Progenitor cell of endocrine pancreas (in vitro differentiated cells): ENCODE measurements around the gene ABCB6. TPM values are rescaled to one million over a fixed set of nuclear protein-coding genes. Genes with fewer than 3 reads are reported as not detected.

Experiments
- DNase-seq: peaks from one replicate; pipeline ENCODE4 v3.0.0; 2021; ENCODE audit warnings: low spot score; ENCODE audit not compliant: unreplicated experiment
- H3K27ac Mint-ChIP-seq: 2 replicates; pipeline ENCODE4 v1.8.0; 2021; ENCODE audit warnings: mild to moderate bottlenecking, moderate library complexity, mixed read lengths
- H3K27me3 Mint-ChIP-seq: 2 replicates; pipeline ENCODE4 v1.8.0; 2021; ENCODE audit warnings: mixed read lengths
- H3K36me3 Mint-ChIP-seq: 2 replicates; pipeline ENCODE4 v1.8.0; 2022; ENCODE audit warnings: mixed read lengths; ENCODE audit not compliant: insufficient read depth
- H3K4me1 Mint-ChIP-seq: 2 replicates; pipeline ENCODE4 v1.8.0; 2021; ENCODE audit warnings: low read depth, mixed read lengths
- H3K4me3 Mint-ChIP-seq: 2 replicates; pipeline ENCODE4 v1.8.0; 2021; ENCODE audit warnings: low read depth, mild to moderate bottlenecking, moderate library complexity, mixed read lengths
- H3K9me3 Mint-ChIP-seq: 2 replicates; pipeline ENCODE4 v1.8.0; 2021; ENCODE audit warnings: low read depth, mixed read lengths
- total RNA-seq: library from RNA; stranded (reverse); gene quantifications from 2 replicates; pipeline ENCODE4 v1.2.1, GENCODE V29; 2021
- TF ChIP-seq, protein P1 (sequence below): fragments of 200-600 bp; sonication (generic); IDR thresholded peaks from one replicate; pipeline ENCODE4 v1.5.0; 2021; ENCODE audit warnings: antibody characterized with exemption, mild to moderate bottlenecking; ENCODE audit not compliant: unreplicated experiment

The ABCB6 gene
- total RNA-seq, 1 donor from 2014 or later: 26.7 TPM

DNA sequence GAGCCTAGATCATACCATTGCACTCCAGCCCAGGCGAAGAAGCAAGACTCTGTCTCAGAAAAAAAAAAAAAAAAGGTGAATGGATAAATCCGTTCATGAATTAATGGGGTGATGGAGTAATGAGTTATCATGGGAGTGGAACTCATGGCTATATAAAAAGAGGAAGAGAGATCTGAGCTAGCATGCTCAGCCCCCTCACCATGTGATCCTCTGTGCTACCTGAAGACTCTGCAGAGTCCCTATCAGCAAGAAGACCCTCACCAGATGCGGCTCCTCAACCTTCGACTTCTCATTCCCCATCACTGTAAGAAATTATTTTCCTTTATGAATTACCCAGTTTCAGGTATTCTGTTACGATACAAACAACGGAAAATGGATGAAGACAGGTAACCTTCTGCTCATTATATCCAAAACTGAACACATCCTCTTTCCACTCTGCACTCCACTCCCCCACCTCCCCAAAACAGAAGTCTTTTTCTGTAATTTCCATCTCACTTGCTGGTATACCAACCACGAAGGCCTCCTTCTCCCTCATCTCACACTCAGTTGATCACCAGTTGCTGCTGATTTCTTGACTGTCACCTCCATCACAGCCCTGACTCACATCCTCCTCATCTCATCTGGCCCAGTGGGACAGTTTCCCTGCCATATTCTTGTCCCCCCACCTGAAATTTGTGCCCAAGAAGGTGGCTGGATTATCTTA, 31.9 kb downstream of the ABCB6 start:
- no peak for DNase-seq
- Mint-ChIP-seq H3K4me3 (no peak overlapping the region), H3K36me3 (peaks cover 6% of the 10 kb centered on the region), H3K9me3 (no peaks in the 10 kb centered on the region), H3K4me1 (no peaks in the 10 kb centered on the region), H3K27me3 (no peaks in the 10 kb centered on the region), H3K27ac (no peak overlapping the region)
- TF ChIP-seq, protein P1, sequence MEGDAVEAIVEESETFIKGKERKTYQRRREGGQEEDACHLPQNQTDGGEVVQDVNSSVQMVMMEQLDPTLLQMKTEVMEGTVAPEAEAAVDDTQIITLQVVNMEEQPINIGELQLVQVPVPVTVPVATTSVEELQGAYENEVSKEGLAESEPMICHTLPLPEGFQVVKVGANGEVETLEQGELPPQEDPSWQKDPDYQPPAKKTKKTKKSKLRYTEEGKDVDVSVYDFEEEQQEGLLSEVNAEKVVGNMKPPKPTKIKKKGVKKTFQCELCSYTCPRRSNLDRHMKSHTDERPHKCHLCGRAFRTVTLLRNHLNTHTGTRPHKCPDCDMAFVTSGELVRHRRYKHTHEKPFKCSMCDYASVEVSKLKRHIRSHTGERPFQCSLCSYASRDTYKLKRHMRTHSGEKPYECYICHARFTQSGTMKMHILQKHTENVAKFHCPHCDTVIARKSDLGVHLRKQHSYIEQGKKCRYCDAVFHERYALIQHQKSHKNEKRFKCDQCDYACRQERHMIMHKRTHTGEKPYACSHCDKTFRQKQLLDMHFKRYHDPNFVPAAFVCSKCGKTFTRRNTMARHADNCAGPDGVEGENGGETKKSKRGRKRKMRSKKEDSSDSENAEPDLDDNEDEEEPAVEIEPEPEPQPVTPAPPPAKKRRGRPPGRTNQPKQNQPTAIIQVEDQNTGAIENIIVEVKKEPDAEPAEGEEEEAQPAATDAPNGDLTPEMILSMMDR: no peak

GRCh38 chr2:219184121-219184520, 34.6 kb downstream of the ABCB6 start:
- peaks cover 10% of the 10 kb centered on the region for H3K36me3 Mint-ChIP-seq
- TF ChIP-seq, protein P1: no peak
- DNase-seq: no peak
- no peak overlapping the region for H3K27ac Mint-ChIP-seq
- no peak overlapping the region for H3K4me3 Mint-ChIP-seq
- no peaks in the 10 kb centered on the region for H3K27me3 Mint-ChIP-seq
- H3K4me1 Mint-ChIP-seq: peaks cover 3% of the 10 kb centered on the region
- no peaks in the 10 kb centered on the region for H3K9me3 Mint-ChIP-seq

DNA sequence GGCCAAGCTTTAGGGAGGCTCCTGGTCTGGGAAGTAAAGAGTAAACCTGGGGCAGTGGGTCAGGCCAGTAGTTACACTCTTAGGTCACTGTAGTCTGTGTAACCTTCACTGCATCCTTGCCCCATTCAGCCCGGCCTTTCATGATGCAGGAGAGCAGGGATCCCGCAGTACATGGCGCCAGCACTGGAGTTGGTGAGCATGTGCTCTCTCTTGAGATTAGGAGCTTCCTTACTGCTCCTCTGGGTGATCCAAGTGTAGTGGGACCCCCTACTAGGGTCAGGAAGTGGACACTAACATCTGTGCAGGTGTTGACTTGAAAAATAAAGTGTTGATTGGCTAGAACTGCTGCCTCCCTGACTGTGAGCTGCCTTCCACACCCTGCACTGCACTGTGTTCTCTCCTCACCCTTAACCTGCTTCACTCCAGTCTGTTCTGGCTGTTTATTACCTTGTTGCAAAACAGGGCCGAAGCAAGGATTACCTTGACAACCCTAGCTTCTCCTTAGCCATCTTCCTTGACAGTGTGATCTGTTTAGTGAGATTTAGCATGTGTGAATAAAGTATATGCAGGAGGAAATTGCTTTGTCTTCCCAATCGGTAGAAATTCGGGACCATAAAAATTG, 35.5 kb downstream of the ABCB6 start:
- no peaks in the 10 kb centered on the region for H3K9me3 Mint-ChIP-seq
- H3K27me3 Mint-ChIP-seq: no peaks in the 10 kb centered on the region
- H3K36me3 Mint-ChIP-seq: peaks cover 10% of the 10 kb centered on the region
- DNase-seq: no peak
- H3K4me3 Mint-ChIP-seq: no peak overlapping the region
- H3K4me1 Mint-ChIP-seq: peaks cover 7% of the 10 kb centered on the region
- no peak overlapping the region for H3K27ac Mint-ChIP-seq
- TF ChIP-seq, protein P1: no peak

GRCh38 chr2:219182331-219183150, 36.2 kb downstream of the ABCB6 start:
- DNase-seq: no peak
- Mint-ChIP-seq H3K27ac (no peak overlapping the region), H3K27me3 (no peaks in the 10 kb centered on the region), H3K36me3 (peaks cover 10% of the 10 kb centered on the region), H3K4me1 (peaks cover 8% of the 10 kb centered on the region), H3K4me3 (no peak overlapping the region), H3K9me3 (no peaks in the 10 kb centered on the region)
- TF ChIP-seq, protein P1: no peak

DNA sequence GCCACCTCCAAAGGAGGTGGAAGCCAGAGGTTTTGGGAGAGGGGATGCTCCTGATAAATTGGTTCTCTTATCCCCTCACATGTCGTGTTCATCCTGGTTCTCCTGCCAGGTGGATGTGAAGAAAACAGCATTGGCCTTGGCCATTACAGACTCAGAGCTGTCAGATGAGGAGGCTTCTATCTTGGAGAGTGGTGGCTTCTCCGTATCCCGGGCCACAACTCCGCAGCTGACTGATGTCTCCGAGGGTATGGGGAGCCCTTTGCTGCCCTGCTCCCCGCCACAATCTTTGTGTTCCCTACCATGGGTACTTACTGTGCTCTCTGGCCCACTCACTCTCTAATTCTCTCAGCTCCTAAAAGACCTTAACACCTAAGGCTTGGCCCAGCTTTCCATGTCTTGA, 37.2 kb downstream of the ABCB6 start:
- no peak overlapping the region for H3K27ac Mint-ChIP-seq
- DNase-seq: no peak
- peaks cover 12% of the 10 kb centered on the region for H3K4me1 Mint-ChIP-seq
- no peaks in the 10 kb centered on the region for H3K9me3 Mint-ChIP-seq
- TF ChIP-seq, protein P1: no peak
- H3K27me3 Mint-ChIP-seq: no peaks in the 10 kb centered on the region
- H3K4me3 Mint-ChIP-seq: no peak overlapping the region
- H3K36me3 Mint-ChIP-seq: peaks cover 10% of the 10 kb centered on the region
